Measurements from ENCODE around the gene SPATA6. TPM values are rescaled to one million over a fixed set of nuclear protein-coding genes. Genes with fewer than 3 reads are reported as not detected.

Gene SPATA6
- total and polyA plus RNA-seq, 2 of the 13 experiments (the other 11 are each of a cell fraction or from before 2014, with no cell fraction given) = 0.81 to 3.3 TPM

GRCh38 chr1:48480504-48480903, 8.5 kb upstream of the SPATA6 start:
- in situ Hi-C loops (cut with HindIII; ENCODE audit: extremely low pct_ligation_motif_present, low pct_unique_long_range_greater_than_20kb) = no loop called here
- H3K27me3 ChIP-seq (ENCODE audit: control insufficient read depth in 1 of 2, insufficient read depth in 2 of 2, low read length in 2 of 2) = no peaks in the 10 kb centered on the region
- no peak for TF ChIP-seq RARA (CRISPR knock-in tag; IDR thresholded peaks at IDR 0.05)
- no peak for TF ChIP-seq GPBP1L1 (CRISPR knock-in tag; IDR thresholded peaks at IDR 0.05)
- TF ChIP-seq ZNF484 (CRISPR knock-in tag; IDR thresholded peaks at IDR 0.05; ENCODE audit: borderline replicate concordance, low read depth) = no peak
- no peak for TF ChIP-seq LRRFIP1 (CRISPR knock-in tag; conservative IDR thresholded peaks at IDR 0.05)
- TF ChIP-seq SYNCRIP (IDR thresholded peaks at IDR 0.05; ENCODE audit: insufficient read depth, low read depth, low read length) = no peak
- no peak for TF ChIP-seq GATA4 (IDR thresholded peaks at IDR 0.05; ENCODE audit: borderline replicate concordance, low read depth)
- TF ChIP-seq ATF5 (CRISPR knock-in tag; IDR thresholded peaks at IDR 0.05; ENCODE audit: low read depth) = no peak
- no peak for TF ChIP-seq HDAC2 (CRISPR knock-in tag; IDR thresholded peaks at IDR 0.05)
- TF ChIP-seq TRIM24 (CRISPR knock-in tag; IDR thresholded peaks at IDR 0.05) = no peak
- no peak for TF ChIP-seq ZNF280D (CRISPR knock-in tag; IDR thresholded peaks at IDR 0.05)
- no peak for TF ChIP-seq EZH2 (conservative IDR thresholded peaks at IDR 0.05; ENCODE audit: low read depth, low read length)
- TF ChIP-seq SMAD3 (CRISPR knock-in tag; IDR thresholded peaks at IDR 0.05) = no peak
- TF ChIP-seq MXI1 (IDR thresholded peaks at IDR 0.05; ENCODE audit: borderline replicate concordance, low read depth, low read length) = no peak
- TF ChIP-seq AGO2 (optimal IDR thresholded peaks at IDR 0.05; ENCODE audit: low read depth, low read length) = no peak
- no peak for TF ChIP-seq FIP1L1 (IDR thresholded peaks at IDR 0.05; ENCODE audit: borderline replicate concordance, insufficient read depth, low read depth, low read length)
- no peak for TF ChIP-seq ZFP91 (CRISPR knock-in tag; IDR thresholded peaks at IDR 0.05; ENCODE audit: borderline replicate concordance)

More at GRCh38 chr1:48480504-48480903, 8.5 kb upstream of the SPATA6 start:
- DNase-seq (ENCODE audit: low spot score) (no peak), FAIRE-seq (no peak), ATAC-seq (no peak)
- no peaks in the 10 kb centered on the region for H3K36me3 ChIP-seq (replicated peaks in 1 of 2; ENCODE audit: control insufficient read depth in 1 of 2, insufficient read depth in 2 of 2, low read length in 2 of 2)
- H3K4me2 ChIP-seq (ENCODE audit: low read depth, low read length) = peak overlapping the region; percentile 32; the same call in 1 of the 2 replicates
- no peak overlapping the region for H3K9ac ChIP-seq (ENCODE audit: insufficient read depth, low read depth, low read length)
- peaks cover 7% of the 10 kb centered on the region for H3K4me1 ChIP-seq (ENCODE audit: insufficient read depth, low read length)
- H3K27ac ChIP-seq (ENCODE audit: extremely low read length, insufficient read depth, low read length) = no peak overlapping the region
- ChIA-PET POLR2A (no interaction called here), CTCF (ENCODE audit: low intra/inter-chr PET ratio, low total read pairs) (no interaction called here)
- no peak overlapping the region for H2AFZ ChIP-seq (ENCODE audit: low read length)
- H4K20me1 ChIP-seq (ENCODE audit: insufficient read depth, low read length) = no peaks in the 10 kb centered on the region
- no TSS peak for BruUV-seq (replicated peaks)
- H3K79me2 ChIP-seq (ENCODE audit: insufficient read depth, low read length) = no peaks in the 10 kb centered on the region
- H3K9me3 ChIP-seq (ENCODE audit: low read length) = peaks cover 4% of the 10 kb centered on the region
- intact Hi-C loops (cut with micrococcal nuclease; ENCODE audit: unreplicated experiment) = no loop called here
- no peak overlapping the region for H3K4me3 ChIP-seq (replicated peaks in 1 of 3; ENCODE audit: insufficient read depth in 1 of 3, low read depth in 2 of 3, low read length in 3 of 3)

Data from HepG2 (cell line).